ENCODE measurements around the gene KIFBP. TPM values are rescaled to one million over a fixed set of nuclear protein-coding genes. Genes with fewer than 3 reads are reported as not detected.
A peak's percentile ranks its signal among the peaks of the same experiment; 100 is the strongest.

Gene KIFBP
- total and polyA plus RNA-seq, 2 of the 13 experiments (the other 11 are each of a cell fraction or from before 2014, with no cell fraction given) = 13.0 to 21.9 TPM

DNA sequence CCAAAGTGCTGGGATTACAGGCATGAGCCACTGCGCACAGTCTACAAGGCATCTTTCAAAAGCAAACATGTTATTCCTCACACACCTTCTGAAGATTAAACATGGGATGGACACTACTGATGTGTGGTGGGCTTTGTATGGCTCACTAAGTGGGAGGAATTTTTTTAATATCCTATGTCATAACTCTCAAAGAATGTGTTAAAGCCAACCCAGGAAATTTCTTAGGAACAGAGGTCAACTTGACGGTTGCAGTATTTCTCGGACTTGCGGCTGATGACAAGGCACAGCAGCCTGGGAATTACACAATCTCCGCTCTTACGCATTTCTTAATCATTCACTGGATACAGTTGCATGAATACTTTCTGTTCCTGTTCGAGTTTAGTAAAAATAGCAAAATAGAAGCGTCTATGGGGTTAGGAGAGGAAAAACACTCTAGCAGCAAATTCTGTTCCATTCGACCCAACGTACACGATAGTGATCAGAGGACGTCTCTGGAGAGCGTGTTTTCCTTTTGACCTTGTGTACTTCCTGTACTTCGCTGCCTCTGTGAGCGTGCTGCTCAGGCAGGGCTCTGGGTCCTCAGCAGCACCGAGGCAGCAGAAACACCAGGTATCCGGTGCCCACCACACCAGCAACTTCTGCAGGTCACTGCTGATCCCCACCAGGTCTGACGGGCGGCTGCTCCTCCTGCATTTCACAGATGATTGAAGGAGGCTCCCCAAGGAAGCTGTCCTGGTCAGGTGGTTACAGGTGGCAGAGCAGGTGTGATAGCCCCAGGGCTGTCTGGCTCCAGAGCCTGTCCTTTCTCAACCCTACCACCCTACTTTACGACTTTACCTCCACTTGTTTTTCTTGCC is 72.9 kb downstream of the KIFBP start (continued):
- TF ChIP-seq ZNF703 (CRISPR knock-in tag; IDR thresholded peaks at IDR 0.05; ENCODE audit: borderline replicate concordance) (no peak), ZNF33B (CRISPR knock-in tag; IDR thresholded peaks at IDR 0.05) (no peak), NBN (conservative IDR thresholded peaks at IDR 0.05) (no peak), GZF1 (CRISPR knock-in tag; IDR thresholded peaks at IDR 0.05) (no peak), ZNF724P (CRISPR knock-in tag; IDR thresholded peaks at IDR 0.05; ENCODE audit: borderline replicate concordance) (no peak), SALL2 (CRISPR knock-in tag; IDR thresholded peaks at IDR 0.05) (no peak), ZNF136 (CRISPR knock-in tag; IDR thresholded peaks at IDR 0.05; ENCODE audit: low read depth) (no peak), ZNF12 (CRISPR knock-in tag; IDR thresholded peaks at IDR 0.05) (no peak), SRSF9 (IDR thresholded peaks at IDR 0.05; ENCODE audit: borderline replicate concordance, insufficient read depth, low read depth, low read length, poor library complexity, severe bottlenecking) (no peak), ZNF326 (CRISPR knock-in tag; IDR thresholded peaks at IDR 0.05; ENCODE audit: borderline replicate concordance) (no peak), NFRKB (IDR thresholded peaks at IDR 0.05) (no peak), ZNF510 (CRISPR knock-in tag; IDR thresholded peaks at IDR 0.05; ENCODE audit: low read depth) (0 out of 2 replicates have a peak, but pooled peaks have one; percentile 29), HDAC2 (CRISPR knock-in tag; IDR thresholded peaks at IDR 0.05) (0 out of 2 replicates have a peak, but pooled peaks have one; percentile 37), PHF8 (CRISPR knock-in tag; IDR thresholded peaks at IDR 0.05) (0 out of 2 replicates have a peak, but pooled peaks have one; percentile 34), RFXANK (CRISPR knock-in tag; IDR thresholded peaks at IDR 0.05) (no peak), ZNF781 (CRISPR knock-in tag; IDR thresholded peaks at IDR 0.05; ENCODE audit: borderline replicate concordance, not compliant biosample characterization) (no peak), MIXL1 (CRISPR knock-in tag; IDR thresholded peaks at IDR 0.05) (no peak), ZBTB8A (CRISPR knock-in tag; IDR thresholded peaks at IDR 0.05; ENCODE audit: borderline replicate concordance, low read depth) (no peak)
- TF ChIP-seq, protein P1, sequence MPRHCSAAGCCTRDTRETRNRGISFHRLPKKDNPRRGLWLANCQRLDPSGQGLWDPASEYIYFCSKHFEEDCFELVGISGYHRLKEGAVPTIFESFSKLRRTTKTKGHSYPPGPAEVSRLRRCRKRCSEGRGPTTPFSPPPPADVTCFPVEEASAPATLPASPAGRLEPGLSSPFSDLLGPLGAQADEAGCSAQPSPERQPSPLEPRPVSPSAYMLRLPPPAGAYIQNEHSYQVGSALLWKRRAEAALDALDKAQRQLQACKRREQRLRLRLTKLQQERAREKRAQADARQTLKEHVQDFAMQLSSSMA (CRISPR knock-in tag; IDR thresholded peaks at IDR 0.05) = no peak
- TF ChIP-seq, protein P2, sequence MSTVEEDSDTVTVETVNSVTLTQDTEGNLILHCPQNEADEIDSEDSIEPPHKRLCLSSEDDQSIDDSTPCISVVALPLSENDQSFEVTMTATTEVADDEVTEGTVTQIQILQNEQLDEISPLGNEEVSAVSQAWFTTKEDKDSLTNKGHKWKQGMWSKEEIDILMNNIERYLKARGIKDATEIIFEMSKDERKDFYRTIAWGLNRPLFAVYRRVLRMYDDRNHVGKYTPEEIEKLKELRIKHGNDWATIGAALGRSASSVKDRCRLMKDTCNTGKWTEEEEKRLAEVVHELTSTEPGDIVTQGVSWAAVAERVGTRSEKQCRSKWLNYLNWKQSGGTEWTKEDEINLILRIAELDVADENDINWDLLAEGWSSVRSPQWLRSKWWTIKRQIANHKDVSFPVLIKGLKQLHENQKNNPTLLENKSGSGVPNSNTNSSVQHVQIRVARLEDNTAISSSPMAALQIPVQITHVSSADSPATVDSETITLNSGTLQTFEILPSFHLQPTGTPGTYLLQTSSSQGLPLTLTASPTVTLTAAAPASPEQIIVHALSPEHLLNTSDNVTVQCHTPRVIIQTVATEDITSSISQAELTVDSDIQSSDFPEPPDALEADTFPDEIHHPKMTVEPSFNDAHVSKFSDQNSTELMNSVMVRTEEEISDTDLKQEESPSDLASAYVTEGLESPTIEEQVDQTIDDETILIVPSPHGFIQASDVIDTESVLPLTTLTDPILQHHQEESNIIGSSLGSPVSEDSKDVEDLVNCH (CRISPR knock-in tag; IDR thresholded peaks at IDR 0.05) = no peak
- TF ChIP-seq, protein P3, sequence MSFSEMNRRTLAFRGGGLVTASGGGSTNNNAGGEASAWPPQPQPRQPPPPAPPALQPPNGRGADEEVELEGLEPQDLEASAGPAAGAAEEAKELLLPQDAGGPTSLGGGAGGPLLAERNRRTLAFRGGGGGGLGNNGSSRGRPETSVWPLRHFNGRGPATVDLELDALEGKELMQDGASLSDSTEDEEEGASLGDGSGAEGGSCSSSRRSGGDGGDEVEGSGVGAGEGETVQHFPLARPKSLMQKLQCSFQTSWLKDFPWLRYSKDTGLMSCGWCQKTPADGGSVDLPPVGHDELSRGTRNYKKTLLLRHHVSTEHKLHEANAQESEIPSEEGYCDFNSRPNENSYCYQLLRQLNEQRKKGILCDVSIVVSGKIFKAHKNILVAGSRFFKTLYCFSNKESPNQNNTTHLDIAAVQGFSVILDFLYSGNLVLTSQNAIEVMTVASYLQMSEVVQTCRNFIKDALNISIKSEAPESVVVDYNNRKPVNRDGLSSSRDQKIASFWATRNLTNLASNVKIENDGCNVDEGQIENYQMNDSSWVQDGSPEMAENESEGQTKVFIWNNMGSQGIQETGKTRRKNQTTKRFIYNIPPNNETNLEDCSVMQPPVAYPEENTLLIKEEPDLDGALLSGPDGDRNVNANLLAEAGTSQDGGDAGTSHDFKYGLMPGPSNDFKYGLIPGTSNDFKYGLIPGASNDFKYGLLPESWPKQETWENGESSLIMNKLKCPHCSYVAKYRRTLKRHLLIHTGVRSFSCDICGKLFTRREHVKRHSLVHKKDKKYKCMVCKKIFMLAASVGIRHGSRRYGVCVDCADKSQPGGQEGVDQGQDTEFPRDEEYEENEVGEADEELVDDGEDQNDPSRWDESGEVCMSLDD (CRISPR knock-in tag; IDR thresholded peaks at IDR 0.05; ENCODE audit: borderline replicate concordance) = no peak
- TF ChIP-seq, protein P4, sequence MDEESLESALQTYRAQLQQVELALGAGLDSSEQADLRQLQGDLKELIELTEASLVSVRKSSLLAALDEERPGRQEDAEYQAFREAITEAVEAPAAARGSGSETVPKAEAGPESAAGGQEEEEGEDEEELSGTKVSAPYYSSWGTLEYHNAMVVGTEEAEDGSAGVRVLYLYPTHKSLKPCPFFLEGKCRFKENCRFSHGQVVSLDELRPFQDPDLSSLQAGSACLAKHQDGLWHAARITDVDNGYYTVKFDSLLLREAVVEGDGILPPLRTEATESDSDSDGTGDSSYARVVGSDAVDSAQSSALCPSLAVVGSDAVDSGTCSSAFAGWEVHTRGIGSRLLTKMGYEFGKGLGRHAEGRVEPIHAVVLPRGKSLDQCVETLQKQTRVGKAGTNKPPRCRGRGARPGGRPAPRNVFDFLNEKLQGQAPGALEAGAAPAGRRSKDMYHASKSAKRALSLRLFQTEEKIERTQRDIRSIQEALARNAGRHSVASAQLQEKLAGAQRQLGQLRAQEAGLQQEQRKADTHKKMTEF (CRISPR knock-in tag; IDR thresholded peaks at IDR 0.05) = peak; percentile 50; the same call in 1 of the 2 replicates
